Measurements from ENCODE around the gene ZNFX1. TPM values are rescaled to one million over a fixed set of nuclear protein-coding genes. Genes with fewer than 3 reads are reported as not detected.

The ZNFX1 gene
- total RNA-seq, 1 donor from 2014 or later: 36.4 TPM

DNA sequence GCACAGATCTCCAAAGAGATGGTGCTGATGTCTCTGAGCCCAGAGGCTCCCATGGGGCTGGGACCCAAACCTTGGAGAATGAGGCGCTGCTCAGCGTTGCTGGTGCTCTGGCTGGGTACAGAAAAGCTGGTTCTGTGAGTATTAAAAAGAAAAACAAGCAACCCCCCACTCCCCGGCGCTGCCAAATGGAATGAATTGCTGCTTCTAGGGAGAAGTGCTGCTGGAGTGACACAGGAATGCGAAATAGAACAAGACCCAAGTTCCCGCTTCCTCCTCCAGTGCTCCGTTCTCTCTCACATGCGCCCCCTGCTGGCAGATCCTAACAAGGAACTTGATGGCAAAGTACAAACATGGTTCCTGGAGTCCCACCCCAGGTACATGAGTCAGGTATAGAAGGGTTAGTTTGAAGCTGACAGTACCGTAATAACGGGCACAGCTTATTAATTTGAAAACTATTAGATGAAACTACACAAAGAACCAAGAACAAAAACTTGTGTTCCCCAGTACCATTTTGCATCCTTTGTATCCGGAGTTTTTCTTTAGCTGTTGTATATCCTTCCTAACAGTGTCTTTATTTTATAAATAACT lies 60.8 kb downstream of the ZNFX1 start:
- DNase-seq (ENCODE audit: low spot score): no peak
- no peaks in the 10 kb centered on the region for H3K9me3 Mint-ChIP-seq (ENCODE audit: low read depth)
- no peak overlapping the region for H3K4me3 Mint-ChIP-seq (ENCODE audit: unreplicated experiment)
- no peaks in the 10 kb centered on the region for H3K27me3 Mint-ChIP-seq (ENCODE audit: low read depth)
- H3K4me1 Mint-ChIP-seq (ENCODE audit: low read depth): peaks cover 24% of the 10 kb centered on the region
- peak overlapping the region; percentile 66 for H3K27ac Mint-ChIP-seq (ENCODE audit: unreplicated experiment)
- TF ChIP-seq CTCF (IDR thresholded peaks at IDR 0.05): peak; percentile 94
- H3K36me3 Mint-ChIP-seq (ENCODE audit: low read depth): no peaks in the 10 kb centered on the region

GRCh38 chr20:49215232-49215631 lies 62.6 kb downstream of the ZNFX1 start:
- H3K4me1 Mint-ChIP-seq (ENCODE audit: low read depth): peaks cover 17% of the 10 kb centered on the region
- H3K27ac Mint-ChIP-seq (ENCODE audit: unreplicated experiment): no peak overlapping the region
- TF ChIP-seq CTCF (IDR thresholded peaks at IDR 0.05): no peak
- H3K4me3 Mint-ChIP-seq (ENCODE audit: unreplicated experiment): no peak overlapping the region
- no peak for DNase-seq (ENCODE audit: low spot score)
- H3K9me3 Mint-ChIP-seq (ENCODE audit: low read depth): peaks cover 6% of the 10 kb centered on the region
- H3K27me3 Mint-ChIP-seq (ENCODE audit: low read depth): no peaks in the 10 kb centered on the region
- peaks cover 2% of the 10 kb centered on the region for H3K36me3 Mint-ChIP-seq (ENCODE audit: low read depth)

- Mint-ChIP-seq H3K27me3 (ENCODE audit: low read depth) (no peaks in the 10 kb centered on the region), H3K4me3 (ENCODE audit: unreplicated experiment) (no peak overlapping the region), H3K27ac (ENCODE audit: unreplicated experiment) (no peak overlapping the region), H3K9me3 (ENCODE audit: low read depth) (peaks cover 10% of the 10 kb centered on the region), H3K4me1 (ENCODE audit: low read depth) (peaks cover 11% of the 10 kb centered on the region), H3K36me3 (ENCODE audit: low read depth) (peaks cover 4% of the 10 kb centered on the region)
- no peak for DNase-seq (ENCODE audit: low spot score)
- no peak for TF ChIP-seq CTCF (IDR thresholded peaks at IDR 0.05)
Measured at GRCh38 chr20:49214571-49214970, 63.3 kb downstream of the ZNFX1 start.

DNA sequence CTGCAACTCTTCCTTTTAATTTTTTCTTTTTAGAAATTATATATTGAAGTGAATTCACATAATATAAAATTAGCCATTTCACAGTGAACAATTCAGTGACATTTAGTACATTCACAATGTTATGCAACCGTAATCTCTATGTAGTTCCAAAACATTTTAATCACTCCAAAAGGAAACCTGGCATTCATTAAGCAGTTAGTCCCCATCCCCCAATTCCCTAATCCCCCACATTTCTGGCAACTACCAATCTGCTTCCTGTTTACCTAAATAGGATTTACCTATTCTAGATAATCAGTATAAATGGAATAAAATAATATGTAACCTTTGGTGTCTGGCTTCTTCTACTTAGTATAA lies 67.1 kb downstream of the ZNFX1 start:
- DNase-seq (ENCODE audit: low spot score): no peak
- Mint-ChIP-seq H3K4me3 (ENCODE audit: unreplicated experiment) (no peak overlapping the region), H3K27me3 (ENCODE audit: low read depth) (no peaks in the 10 kb centered on the region), H3K9me3 (ENCODE audit: low read depth) (peaks cover 10% of the 10 kb centered on the region), H3K36me3 (ENCODE audit: low read depth) (peaks cover 4% of the 10 kb centered on the region), H3K27ac (ENCODE audit: unreplicated experiment) (no peak overlapping the region), H3K4me1 (ENCODE audit: low read depth) (no peaks in the 10 kb centered on the region)
- no peak for TF ChIP-seq CTCF (IDR thresholded peaks at IDR 0.05)

- Mint-ChIP-seq H3K27me3 (ENCODE audit: low read depth) (no peaks in the 10 kb centered on the region), H3K9me3 (ENCODE audit: low read depth) (peaks cover 10% of the 10 kb centered on the region), H3K27ac (ENCODE audit: unreplicated experiment) (no peak overlapping the region), H3K4me3 (ENCODE audit: unreplicated experiment) (no peak overlapping the region), H3K4me1 (ENCODE audit: low read depth) (no peaks in the 10 kb centered on the region), H3K36me3 (ENCODE audit: low read depth) (peaks cover 4% of the 10 kb centered on the region)
- no peak for DNase-seq (ENCODE audit: low spot score)
- no peak for TF ChIP-seq CTCF (IDR thresholded peaks at IDR 0.05)
Measured at GRCh38 chr20:49210101-49210756, 67.6 kb downstream of the ZNFX1 start.
